Psoas muscle (tissue), 8 donors: ENCODE results near the gene ARHGAP23. TPM values are rescaled to one million over a fixed set of nuclear protein-coding genes. Genes with fewer than 3 reads are reported as not detected.

Experiments
- ATAC-seq, 4 donors: fragments of 200-7000 bp; cut with Tn5 transposase; one replicate each; pipeline ENCODE4 v1.9.1; 2020; ENCODE audit warnings: moderate library complexity in 3 of 4, mild to moderate bottlenecking in 2 of 4
- DNase-seq, 2 donors: peaks; one replicate each; pipeline ENCODE4 v3.0.0-alpha.2; 2020
- H3K27ac ChIP-seq: fragments of 200-600 bp; one replicate; pipeline ENCODE4 v1.8.0; 2022
- H3K27me3 ChIP-seq, 3 donors: fragments of 200-600 bp in 1 of 3; one replicate each; pipeline versions ENCODE4 v1.6.1 to v1.8.0; 2013 to 2022; ENCODE audit warnings: low read length in 2 of 3, mild to moderate bottlenecking in 2 of 3, moderate library complexity in 1 of 3; ENCODE audit not compliant: insufficient read depth in 3 of 3
- H3K36me3 ChIP-seq, 2 donors: fragments of 200-600 bp in 1 of 2; one replicate each; pipeline versions ENCODE4 v1.6.1 to v1.8.0; 2013 to 2022; ENCODE audit warnings: low read depth in 1 of 2, mild to moderate bottlenecking in 1 of 2, moderate library complexity in 1 of 2; ENCODE audit not compliant: insufficient read depth in 1 of 2
- H3K4me1 ChIP-seq: fragments of 200-600 bp; one replicate; pipeline ENCODE4 v1.8.0; 2022
- H3K4me3 ChIP-seq: fragments of 200-600 bp; one replicate; pipeline ENCODE4 v1.8.0; 2022; ENCODE audit warnings: mild to moderate bottlenecking
- H3K9me3 ChIP-seq: fragments of 200-600 bp; one replicate; pipeline ENCODE4 v1.8.0; 2022
- WGBS, 3 donors: extraction: QIAGEN DNeasy Blood & Tissue Kit; methylation state at CpG; one replicate each; pipeline versions ENCODE4 v1.1.6 to v1.1.7; 2013; 5-methylcytosine and 5-hydroxymethylcytosine counted together
- intact Hi-C, 2 donors: fragments of 100-400 bp; cut with DNase I; formaldehyde crosslinking; loops; one replicate each; pipeline versions ENCODE4 v1.11.0 to v1.14.2; 2022
- polyA plus RNA-seq, 3 donors: library from polyadenylated mRNA; stranded (reverse); fragments of 200-250 nt; gene quantifications; one replicate each; pipeline ENCODE4 v1.2.3, GENCODE V29; 2013
- total RNA-seq, 4 donors: library from RNA; stranded (reverse); fragmentation: NEBNext Ultra II Directional in 2 of 4; extraction: Animal tissue kit (Norgen Biotek cat#: 25700) in 2 of 4; gene quantifications; one replicate each; pipeline versions ENCODE4 v1.2.1 to v1.2.4, GENCODE V29; 2021 to 2023
- TF ChIP-seq, protein P1 (sequence below): fragments of 200-600 bp; IDR thresholded peaks from one replicate; pipeline ENCODE4 v1.8.0; 2022; ENCODE audit warnings: antibody characterized with exemption
- donor health status: healthy with polysubstance abuse.
- donor health status: DM: no; HTN: no; CAD: no; lungs with moderate emphysema.
- donor health status: Bipolar disorder and iron deficiency.
- donor health status: healthy.
- donor health status: DM: yes; HTN: yes; CAD: no.
- donor health status: DM: no; HTN: no; CAD: no.
- donor health status: DM: no; HTN: no; CAD: no.
- donor health status: DM: yes; HTN: yes; CAD: no.

The ARHGAP23 gene
- total and polyA plus RNA-seq, 7 donors = 7.6 to 35.8 (median 23.6) TPM

DNA sequence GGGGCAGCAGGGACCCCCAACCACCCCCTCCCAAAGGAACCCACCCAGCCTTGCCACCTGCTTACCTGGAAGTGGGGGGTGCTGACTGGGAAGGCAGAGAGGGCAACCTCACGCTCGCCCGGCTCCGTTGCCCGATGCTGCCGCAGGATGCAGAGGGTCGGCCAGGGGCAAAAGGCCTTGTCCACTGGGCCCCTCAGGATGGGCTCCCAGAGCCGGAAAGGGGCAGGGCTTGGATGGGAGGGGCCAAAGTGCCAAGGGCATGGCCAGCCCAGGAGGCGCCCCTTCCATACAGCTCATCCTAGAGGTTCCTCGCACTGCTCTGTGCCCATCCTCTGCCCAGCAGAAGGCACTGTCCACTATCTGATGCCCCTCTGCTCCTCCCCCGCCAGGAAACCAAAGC, 118.1 kb downstream of the ARHGAP23 start:
- DNase-seq = no peak
- H3K9me3 ChIP-seq = no peaks in the 10 kb centered on the region
- intact Hi-C loops = no loop called here
- ATAC-seq = no peak
- no peak overlapping the region for H3K4me3 ChIP-seq
- H3K36me3 ChIP-seq = no peaks in the 10 kb centered on the region
- no peaks in the 10 kb centered on the region for H3K4me1 ChIP-seq
- TF ChIP-seq, protein P1, sequence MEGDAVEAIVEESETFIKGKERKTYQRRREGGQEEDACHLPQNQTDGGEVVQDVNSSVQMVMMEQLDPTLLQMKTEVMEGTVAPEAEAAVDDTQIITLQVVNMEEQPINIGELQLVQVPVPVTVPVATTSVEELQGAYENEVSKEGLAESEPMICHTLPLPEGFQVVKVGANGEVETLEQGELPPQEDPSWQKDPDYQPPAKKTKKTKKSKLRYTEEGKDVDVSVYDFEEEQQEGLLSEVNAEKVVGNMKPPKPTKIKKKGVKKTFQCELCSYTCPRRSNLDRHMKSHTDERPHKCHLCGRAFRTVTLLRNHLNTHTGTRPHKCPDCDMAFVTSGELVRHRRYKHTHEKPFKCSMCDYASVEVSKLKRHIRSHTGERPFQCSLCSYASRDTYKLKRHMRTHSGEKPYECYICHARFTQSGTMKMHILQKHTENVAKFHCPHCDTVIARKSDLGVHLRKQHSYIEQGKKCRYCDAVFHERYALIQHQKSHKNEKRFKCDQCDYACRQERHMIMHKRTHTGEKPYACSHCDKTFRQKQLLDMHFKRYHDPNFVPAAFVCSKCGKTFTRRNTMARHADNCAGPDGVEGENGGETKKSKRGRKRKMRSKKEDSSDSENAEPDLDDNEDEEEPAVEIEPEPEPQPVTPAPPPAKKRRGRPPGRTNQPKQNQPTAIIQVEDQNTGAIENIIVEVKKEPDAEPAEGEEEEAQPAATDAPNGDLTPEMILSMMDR = no peak
- H3K27me3 ChIP-seq = peaks cover 0 to 12% (median 7%) of the 10 kb centered on the region in 3 donors
- no peak overlapping the region for H3K27ac ChIP-seq
- WGBS, 3 donors = 82 to 86% (median 85%) methylated on average over 11 of the region's 11 CpGs

DNA sequence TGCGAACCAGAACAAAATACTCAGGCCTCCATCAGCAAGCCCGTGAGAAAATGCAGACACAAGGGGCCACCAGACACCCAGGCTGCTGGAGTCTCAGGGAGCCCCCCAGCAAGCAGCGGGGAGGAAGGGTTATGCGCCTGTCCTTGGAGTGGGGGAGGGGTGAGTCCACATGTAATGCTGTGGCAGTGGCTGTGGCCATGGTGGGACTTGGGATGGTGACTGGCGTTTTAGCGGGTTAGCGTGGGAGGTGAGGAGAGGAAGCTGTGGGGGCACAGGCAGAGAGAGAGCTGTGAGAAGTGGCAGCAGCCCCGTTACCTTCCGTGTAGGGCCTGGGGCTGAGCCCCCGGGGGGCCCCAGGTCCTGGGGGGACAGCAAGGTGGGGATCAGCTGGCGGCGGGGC, 119.2 kb downstream of the ARHGAP23 start:
- intact Hi-C loops = no loop called here
- Histone ChIP-seq H3K4me1 (no peaks in the 10 kb centered on the region), H3K9me3 (no peaks in the 10 kb centered on the region), H3K27ac (no peak overlapping the region), H3K4me3 (no peak overlapping the region), H3K27me3 (peaks cover 0 to 17% (median 10%) of the 10 kb centered on the region in 3 donors), H3K36me3 (no peaks in the 10 kb centered on the region)
- ATAC-seq (no peak), DNase-seq (no peak)
- TF ChIP-seq, protein P1 = no peak
- 72 to 83% (median 79%) methylated on average over 11 to 12 of the region's 12 CpGs for WGBS, 3 donors

DNA sequence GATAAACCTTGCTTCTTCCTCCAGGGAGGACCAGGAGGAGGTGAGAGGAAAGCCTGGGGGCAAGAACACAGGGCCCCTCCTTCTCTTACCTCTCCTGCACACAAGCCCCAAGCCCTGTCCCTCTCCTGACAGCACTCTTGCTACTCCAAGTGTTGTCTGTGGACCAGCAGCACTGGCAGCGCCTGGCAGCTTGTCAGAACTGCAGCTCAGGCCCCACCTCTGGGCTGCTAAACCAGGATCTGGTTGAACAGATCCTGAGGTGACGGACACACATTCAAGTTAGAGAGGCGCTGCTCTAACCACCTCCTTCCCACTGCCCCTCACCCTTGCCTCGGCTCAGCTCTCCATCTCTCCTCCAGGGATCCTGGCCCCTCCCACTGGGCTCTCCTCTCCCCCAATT, 121.0 kb downstream of the ARHGAP23 start:
- WGBS, 3 donors = 69 to 87% (median 71%) methylated on average over 4 of the region's 4 CpGs

DNA sequence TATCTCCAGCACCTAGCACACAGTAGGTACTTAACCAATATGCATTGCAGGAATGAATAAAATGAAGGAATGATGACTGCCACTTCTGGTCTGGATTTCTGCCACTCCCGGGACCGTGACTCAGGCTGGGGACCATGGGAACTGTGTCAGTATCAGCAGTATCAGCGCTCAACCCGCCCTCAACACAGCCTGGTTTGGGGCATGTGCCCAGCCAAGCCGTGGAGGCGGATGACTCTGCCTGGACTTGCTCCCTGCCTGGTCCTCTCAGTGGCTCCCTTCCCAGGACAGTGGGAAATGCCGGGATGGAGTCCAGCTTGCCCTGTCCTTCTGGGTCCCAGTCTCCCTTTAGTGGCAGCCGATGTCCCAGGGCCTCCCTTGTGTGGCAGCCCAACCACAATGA, 122.4 kb downstream of the ARHGAP23 start:
- no peaks in the 10 kb centered on the region for H3K36me3 ChIP-seq
- peaks cover 0 to 12% (median 7%) of the 10 kb centered on the region in 3 donors for H3K27me3 ChIP-seq
- H3K4me1 ChIP-seq = peaks cover 5% of the 10 kb centered on the region
- TF ChIP-seq, protein P1 = no peak
- H3K27ac ChIP-seq = no peak overlapping the region
- no peaks in the 10 kb centered on the region for H3K9me3 ChIP-seq
- peak in 1 of 2 donors; percentile 43 for DNase-seq
- WGBS, 3 donors = 30 to 54% (median 41%) methylated on average over 8 of the region's 8 CpGs
- intact Hi-C loops = loop anchor here (10.0 kb wide), 1 partner anchor 184 kb away; the partner anchor contains the start of gene CISD3 (in 2 of the 2)
- H3K4me3 ChIP-seq = no peak overlapping the region
- ATAC-seq = peak in 1 of 4 donors; percentile 21

More for the DNA sequence above, 121.0 kb downstream of the ARHGAP23 start:
- intact Hi-C loops = no loop called here
- TF ChIP-seq, protein P1 = no peak
- no peaks in the 10 kb centered on the region for H3K36me3 ChIP-seq
- H3K9me3 ChIP-seq = no peaks in the 10 kb centered on the region
- no peak overlapping the region for H3K4me3 ChIP-seq
- ATAC-seq = no peak
- no peak overlapping the region for H3K27ac ChIP-seq
- H3K27me3 ChIP-seq = peaks cover 0 to 12% (median 7%) of the 10 kb centered on the region in 3 donors
- peaks cover 4% of the 10 kb centered on the region for H3K4me1 ChIP-seq
- DNase-seq = no peak

DNA sequence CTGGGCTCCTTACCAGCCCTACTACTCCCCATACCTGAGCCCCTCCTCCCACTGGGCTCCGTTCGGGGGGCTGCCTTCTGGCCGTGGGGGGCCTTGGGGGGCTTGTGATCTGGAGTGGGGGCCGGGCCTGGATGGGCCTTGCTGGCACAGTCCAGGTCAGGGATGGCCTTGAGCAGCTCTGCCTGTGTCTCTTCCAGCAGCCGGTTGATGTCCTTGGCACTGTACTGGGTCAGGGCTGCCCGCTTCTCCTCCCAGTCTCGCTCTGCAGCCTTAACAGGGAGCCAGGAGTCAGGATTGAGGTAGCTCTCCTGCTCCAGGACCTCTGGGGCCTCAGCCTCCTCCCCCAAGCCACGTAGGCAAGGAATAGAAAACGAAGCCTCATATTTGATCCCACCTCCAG, 122.9 kb downstream of the ARHGAP23 start:
- intact Hi-C loops = loop anchor here (10.0 kb wide), 1 partner anchor 184 kb away; the partner anchor contains the start of gene CISD3 (in 2 of the 2)
- no peaks in the 10 kb centered on the region for H3K9me3 ChIP-seq
- no peak for ATAC-seq
- TF ChIP-seq, protein P1 = no peak
- H3K27me3 ChIP-seq = peaks cover 0 to 12% (median 7%) of the 10 kb centered on the region in 3 donors
- H3K36me3 ChIP-seq = no peaks in the 10 kb centered on the region
- WGBS, 3 donors = 76 to 88% (median 77%) methylated on average over 6 to 9 of the region's 9 CpGs
- H3K4me1 ChIP-seq = peaks cover 5% of the 10 kb centered on the region
- DNase-seq = no peak
- no peak overlapping the region for H3K27ac ChIP-seq
- no peak overlapping the region for H3K4me3 ChIP-seq
